CD4-positive, alpha-beta T cell treated with Interleukin-17A for 4 hours (primary cell): Measurements from ENCODE around the gene WDR1.

Source experiments
- DNase-seq: peaks from one replicate; pipeline ENCODE4 v3.0.0-alpha.2; 2020; ENCODE audit warnings: mixed read lengths

The WDR1 gene

DNA sequence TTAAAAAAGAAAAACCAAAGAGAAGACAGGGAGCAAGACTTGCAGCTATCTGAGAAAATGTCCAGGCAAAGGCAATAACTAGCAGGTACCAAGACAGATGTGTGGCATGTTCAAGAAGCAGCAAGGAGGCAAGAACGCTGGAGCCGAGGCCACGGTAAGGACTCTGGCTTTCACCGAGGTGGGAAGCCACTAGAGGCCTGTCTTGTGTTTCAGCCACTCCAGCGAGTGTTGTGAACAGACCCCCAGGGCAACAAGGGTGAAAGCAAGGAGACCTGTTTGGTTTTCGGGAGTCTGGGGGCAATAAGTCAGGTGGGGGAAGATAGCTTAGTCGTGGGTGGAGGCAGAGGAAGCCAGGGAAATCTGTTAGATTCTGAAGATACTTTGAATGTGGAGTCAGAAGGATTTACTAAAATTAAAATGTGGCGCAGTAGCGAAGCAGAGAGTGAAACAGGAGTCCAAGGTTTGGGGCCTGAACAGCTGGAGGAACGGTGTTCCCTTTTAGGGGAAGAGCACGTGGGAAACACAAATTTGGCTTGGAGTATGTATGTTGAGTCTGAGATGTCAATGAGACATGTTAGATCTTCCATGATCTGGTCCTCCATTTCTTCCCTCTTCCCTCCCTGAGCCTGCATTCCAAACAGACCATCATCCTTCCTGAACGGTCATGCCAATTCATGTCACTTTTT, 3.1 kb downstream of the WDR1 start:
- DNase-seq: no peak

DNA sequence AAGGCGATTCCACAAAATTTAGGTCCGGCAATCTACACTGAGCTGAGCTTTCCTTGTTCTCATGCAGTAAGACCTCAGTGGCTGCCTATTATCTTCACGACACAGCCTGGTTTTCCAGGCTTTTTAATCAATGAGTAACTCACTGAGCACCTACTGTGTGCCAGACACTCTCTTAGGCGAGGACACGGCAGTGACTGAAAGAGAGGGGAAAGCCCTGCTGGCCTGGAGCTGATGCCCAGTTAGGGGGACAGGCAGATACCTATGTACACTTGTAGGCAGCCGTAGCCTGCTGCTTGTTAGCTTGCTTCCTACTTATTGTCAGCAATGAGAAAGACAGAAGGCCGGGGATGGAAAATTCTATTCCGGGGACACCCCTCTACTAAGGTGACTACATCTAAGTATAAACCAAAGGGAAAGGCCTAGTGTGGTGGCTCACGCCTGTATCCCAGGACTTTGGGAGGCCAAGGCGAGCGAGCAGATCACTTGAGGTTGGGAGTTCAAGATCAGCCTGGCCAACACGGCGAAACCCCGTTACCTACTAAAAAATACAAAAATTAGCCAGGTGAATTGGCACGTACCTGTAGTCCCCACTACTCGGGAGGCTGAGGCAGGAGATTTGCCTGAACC, 3.8 kb downstream of the WDR1 start:
- DNase-seq: no peak

DNA sequence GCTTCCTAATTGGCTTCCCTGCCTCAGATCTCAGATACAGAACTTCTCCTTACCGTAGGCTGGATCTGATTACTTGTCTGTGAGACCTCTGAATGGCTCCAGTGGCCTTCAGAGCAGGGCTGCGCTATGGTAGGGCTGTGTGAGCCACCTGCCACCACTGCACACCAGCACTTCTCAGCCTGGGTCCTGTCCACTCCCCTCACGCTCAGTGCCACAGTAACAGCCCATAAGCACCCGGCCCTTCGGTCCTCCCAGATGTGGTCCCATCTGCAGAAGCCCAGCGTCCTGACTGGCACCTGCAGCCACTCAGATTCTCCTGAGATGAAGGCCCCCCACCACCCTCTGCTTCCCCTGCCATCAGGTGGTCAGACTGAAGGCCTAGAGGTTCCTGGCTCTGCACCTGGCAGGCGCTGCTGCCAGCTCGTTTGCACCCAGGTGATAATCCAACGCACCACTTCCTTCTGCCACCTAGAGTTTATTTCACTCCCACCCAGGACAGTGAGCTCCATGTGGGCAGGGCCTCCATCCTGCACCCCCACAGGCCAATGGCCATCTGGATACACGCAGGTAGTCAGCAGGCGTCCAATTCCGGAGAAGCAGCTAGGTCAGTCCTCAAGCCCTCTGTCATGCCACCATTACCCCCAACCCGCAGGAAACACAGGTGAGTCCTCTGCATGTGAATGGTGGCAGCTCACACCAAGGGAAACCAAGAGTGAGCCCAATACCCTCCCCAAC, 5.4 kb downstream of the WDR1 start:
- no peak for DNase-seq

DNA sequence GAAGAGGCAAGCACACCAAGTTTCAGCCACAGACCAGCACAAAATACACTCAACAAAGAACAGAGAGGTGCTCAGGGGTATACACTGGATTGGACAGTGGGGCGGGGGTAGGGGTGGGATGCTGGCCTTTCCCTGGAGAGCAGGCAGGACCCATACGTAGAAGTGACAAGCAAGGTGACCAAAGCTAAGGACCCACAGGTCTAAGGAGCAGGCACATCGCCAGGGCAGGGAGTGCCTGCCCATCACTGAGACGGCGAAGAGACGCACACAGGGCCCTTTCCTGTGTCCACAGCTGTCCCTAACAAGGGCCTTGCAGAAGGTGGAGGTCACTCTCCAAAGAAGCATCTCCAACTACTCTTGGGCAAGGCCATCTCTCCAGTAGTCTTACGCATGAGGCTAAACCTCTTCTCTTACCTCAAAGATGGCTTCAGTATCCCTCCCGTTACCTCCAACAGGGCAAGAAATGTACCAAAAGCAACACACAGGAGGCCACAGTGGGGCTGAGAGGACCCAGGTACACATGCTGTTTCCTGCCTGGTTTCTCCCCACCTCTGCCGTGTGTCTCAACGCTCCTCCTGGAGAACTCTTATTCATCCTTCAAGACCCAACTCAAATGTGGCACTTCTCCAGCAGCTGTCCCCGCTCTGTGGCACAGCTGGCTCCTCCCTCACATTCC, 6.5 kb downstream of the WDR1 start:
- no peak for DNase-seq

DNA sequence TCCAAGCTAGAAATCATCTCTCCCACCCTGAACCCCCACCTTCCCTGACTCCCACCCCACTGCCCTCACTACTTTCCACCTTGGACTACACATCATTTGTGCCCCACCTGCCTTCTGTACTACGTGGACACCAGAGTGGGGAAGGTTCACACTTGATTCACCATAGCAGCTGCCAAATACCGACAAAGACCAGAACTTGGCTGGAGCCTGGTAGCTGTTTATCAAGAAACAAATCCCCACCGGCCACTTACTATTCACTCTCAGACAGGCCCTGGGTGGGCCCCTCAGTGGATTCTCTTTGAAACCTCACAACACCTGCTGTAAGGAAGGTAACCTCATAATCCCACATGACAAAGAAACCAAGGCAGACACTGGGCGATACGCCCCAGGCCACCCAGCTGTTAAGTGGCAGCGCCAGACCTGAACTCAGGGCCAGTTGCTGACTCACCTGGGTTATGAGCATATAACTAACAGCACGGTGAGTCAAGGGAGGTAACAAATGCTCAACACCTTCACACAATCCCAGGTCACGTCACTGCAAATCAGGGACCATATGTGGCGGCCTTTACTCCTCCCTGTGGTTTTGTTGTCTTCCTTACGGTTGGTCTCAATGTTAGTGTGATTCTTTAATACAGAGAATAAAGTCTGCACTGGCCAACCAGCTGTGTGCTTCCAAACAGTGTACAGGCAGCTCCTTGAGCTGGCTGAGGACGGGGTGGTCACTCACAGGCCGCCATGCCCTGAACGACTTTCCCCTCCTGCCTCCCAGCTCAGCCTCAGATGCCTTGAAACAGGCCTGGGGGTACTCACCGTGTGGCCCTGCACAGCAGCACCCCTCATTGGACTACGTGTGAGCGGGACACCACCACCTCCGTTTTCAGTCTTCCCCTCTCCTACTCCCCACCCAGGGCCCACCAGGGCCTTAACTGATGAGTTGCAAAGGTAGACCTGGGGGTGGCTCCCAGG, 7.5 kb downstream of the WDR1 start:
- peak; percentile 74 for DNase-seq

DNA sequence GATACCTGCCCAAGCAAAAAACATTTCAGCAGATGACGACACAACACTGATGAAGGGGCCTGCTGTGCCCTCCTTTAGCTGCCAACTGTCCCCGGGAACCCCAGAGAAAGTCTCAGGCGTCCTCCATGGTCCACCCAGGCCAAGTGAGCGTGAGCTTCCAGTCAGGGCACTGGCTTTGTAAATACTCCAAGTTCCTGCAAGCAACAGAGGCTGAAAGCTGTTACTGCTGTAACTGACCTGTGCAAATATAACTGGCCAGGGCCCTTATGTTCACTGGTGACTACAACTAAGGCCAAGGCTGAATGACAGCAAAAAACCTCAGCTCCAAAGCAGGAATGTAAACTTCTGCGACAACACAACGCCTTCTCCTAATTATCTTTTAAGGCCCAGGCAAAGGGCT, 8.2 kb downstream of the WDR1 start:
- no peak for DNase-seq

DNA sequence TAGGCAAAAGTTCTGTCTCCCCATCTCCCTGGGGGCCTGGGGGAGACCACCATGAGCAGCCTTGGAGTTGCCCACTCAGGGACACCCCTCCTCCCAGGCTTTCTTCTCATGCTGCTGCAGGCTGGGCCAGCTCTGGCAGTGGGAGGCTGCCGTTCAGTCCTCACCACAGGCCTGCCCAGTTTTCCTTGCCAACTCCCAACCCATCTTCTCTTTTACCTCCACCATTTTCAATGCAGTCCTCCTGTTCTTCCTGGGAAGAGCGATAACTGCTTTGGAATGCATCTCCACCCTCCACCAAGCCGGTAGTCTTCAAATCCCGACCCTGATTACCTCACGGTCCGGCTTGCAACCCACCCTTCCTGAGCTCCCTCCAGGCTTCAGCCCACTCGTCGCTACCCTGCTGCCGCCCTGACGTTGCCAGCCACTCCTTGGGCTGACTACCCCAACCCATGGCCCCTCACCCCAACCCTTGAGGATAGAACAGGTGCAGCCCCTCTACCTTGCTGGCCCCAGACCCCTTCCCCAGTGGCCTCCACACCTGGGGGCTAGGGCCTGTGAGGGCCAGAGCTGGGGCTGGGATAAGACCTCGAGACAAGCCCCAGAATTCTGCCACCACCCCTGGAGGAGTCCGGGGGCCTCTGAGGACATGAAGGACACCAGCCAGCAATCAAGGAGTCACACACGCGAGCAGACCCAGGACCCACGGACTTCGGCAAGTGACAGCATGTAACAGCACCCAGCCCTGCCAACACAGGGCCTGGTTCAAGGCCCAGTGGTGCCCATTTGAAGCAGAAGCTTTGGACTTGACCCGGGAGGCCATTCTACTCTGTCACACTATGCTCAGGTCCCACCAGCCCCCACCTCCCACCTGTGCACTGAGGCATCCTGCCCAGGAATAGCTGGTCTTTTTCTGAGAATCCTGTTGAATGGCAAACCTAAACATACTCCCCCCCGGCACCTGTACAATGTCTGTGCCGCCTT, 9.2 kb downstream of the WDR1 start:
- no peak for DNase-seq

DNA sequence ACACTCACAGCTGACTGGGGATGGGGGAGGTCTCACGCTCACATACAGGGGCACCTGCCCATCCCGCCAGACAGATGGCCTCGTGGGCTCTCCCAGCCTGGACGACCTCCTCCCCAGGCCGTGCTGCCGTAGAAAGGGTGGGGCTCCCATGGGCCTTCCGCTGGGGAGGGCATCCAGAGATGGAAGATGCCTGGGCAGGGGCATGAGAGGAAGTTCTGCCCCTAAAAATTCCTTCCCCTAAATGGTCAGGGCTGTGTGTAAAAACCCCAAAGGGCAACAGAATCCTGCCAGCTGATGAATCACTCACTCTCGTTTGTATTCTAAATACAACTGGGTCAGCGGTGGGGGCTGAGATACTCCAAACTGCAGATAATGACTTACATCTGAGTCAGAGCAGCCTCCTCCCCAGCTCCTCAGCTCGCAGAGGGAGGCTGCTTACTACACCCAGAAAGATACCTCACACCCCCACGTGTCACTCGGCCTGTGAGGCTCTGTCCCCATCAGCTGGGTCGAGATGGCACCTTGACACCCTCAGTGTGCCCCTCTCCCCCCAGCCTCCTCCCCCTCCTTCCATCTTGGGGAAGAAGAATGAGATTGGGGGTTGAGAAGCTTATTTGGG, 10.1 kb downstream of the WDR1 start:
- DNase-seq: peak; percentile 83

DNA sequence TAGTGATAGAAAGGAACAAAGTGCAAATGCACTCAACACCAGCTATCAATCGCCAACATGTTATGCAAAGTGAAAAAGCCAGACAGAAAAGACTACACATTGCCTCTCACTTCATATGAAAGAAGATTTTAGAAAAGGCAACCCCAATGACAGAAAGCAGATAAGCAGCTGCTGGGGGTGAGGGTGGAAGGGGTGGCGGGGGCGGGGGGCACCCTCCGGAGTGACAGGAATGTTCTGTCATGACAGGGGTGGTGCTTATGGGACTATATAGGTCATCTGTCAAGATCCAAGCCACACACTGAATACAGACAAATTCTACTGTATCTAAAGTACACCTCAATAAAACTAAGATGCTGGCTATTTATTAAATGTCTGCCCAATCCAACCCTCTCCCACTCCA, 10.7 kb downstream of the WDR1 start:
- no peak for DNase-seq

DNA sequence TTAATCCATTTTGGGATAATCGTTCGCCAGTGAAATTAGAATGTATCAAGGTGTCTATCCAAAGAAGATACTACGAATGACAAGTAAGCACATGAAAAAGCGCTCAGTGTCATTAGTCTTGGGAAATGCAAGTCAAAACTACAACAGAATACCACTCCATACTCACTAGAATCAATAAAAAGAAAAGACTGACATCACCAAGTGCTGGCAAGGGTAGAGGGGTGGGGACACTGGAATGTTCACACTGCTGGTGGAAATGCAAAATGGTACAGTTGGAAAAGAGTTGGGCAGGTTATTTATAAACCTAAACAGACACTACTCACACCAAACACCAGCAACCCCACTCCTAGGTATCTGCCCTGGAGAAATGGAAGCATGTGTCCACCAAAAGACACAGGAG, 11.2 kb downstream of the WDR1 start:
- DNase-seq: no peak

DNA sequence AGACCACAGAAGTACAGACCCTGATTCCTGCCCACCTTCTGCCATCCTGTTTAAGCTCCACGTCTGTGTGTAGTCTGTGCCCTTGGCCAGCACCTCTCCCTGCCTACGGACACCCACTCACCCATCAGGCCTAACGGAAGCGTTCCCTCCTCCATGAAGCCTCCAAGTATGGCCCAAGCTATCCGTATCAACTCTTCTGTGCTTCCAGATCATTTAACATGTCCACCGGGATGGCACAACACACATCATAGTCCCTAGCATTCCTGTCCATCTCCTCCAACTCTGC, 11.7 kb downstream of the WDR1 start:
- DNase-seq: no peak

DNA sequence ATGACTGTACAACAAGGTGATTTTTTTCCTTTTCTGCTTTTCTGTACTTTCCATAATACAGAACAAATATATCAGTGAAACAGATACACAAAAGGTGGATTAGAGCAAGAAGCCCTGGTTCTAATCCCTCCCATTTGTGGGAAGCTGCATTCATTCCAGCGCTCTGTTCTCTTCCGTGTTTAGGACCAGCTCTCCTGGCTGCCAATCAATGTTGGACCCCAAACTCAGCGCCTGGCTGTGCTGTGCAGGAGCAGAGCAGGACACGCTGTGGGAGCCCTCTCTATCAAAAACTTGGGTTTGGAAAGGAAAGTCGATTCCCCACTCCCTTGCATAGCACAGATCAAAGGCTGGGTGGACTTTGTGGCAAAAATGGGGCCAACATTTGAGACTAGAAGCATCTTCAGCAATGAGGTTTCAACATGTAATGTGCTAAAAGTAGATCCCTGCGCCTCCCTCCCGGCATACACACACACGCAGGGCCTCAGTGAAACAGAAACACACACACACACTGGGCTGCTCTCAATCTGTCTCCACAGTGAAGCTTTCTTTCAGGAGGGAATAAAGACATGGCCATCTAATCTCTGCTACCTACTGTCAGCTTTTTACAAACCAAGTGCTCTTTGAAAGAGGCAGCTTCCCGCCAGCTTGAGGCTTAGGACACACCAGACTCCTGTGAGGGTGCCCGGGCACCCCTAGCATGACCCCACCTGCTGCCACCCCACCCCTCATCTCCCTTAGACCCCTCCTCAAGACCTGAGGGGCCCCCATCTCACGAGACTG, 12.2 kb downstream of the WDR1 start:
- no peak for DNase-seq

DNA sequence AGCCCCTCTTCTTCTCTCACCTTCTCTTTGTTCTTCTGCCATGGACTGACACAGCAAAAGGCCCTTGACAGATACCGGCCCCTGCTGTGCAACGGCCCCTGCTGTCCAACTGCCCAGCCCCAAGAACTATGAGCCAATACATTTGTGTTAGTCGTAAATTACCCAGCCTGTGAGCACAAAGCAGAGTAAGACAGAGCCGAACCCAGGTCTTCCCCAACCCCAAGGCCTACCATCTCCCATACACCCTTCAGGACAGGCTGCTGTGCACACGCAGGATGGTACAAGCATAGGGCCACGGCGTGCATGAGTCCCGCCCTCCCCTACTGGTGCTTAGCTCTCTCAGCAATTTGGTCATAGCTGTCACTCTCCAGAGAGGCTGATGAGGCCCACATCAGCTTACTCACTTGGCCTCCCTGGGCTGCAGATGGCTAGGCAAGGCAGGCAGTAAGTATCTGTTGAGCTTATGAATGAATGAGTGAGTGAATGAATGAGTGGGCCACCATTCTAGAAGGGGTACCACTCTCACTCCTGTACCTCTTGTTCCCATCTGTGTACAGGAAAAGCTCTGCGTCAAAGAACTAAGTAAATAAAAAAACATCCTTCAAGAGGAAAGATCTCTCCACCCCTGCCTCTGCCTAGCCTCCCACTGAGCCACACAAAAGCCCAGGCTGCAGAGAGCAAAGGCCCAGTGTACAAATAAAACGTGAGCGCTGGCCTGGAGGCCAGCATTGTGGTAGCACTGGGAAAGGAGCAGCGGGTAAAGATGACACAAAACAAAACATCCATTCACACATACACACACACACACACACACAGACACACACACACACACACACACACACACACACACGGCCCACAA, 13.9 kb downstream of the WDR1 start:
- DNase-seq: no peak

DNA sequence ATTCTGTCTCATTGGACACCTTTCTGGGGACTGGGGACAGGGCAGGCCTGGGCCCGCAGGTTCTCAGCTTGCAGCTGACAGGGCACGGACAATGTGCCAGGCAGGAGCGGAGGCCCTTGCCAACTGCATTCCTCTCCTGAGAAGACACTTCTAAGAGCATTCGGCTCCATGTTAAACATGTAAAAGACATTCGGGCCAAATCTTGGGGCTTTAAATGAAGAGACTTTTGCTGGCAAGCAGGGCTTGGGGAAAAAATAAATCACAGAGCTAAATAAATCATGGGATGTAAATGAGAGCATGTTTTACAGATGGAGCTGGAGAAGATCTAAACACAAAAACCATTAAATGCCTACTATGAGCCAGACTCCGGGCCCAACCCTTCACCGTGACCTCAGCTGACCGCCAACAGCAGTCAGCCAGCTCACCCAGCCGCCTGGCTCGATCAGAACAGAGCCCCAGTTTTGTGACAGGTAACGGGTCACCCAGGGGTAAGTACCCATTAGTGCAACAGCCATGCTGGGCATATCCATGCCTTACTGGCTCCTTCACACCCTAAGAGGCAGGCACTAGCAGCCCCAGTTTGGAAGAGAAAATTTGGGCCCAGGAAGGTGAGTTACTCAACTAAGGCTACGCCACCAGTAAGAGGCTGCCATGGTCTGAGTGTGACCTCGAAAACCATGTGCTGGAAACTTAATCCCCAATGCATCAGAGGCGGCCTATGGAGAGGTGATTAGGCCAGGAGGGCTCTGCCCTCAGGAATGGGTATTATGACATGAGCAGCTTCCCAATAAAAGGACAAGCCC, 14.7 kb downstream of the WDR1 start:
- no peak for DNase-seq

DNA sequence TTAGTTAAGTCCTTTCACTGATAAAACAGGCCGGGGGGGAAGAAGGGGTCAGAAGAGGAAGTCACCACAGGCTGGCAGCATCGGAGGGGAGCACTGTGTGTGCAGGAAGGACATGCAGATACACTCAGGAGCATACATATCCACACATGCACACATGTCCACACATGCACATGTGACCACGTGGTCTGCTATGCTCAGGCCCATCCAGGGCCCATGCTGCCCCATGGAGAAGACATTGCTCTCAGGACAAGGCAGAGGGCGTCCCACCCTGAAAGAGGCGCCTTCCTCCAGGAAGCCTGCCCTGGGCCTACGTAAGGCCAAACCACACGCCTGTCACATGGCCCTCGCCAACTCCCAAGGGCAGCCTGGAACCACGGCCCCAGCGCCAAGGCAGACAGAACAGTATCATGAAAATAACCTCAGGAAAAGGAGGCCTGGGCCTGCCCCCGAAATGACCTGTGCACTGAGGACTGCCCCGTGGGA, 15.8 kb downstream of the WDR1 start:
- peak; percentile 44 for DNase-seq

DNA sequence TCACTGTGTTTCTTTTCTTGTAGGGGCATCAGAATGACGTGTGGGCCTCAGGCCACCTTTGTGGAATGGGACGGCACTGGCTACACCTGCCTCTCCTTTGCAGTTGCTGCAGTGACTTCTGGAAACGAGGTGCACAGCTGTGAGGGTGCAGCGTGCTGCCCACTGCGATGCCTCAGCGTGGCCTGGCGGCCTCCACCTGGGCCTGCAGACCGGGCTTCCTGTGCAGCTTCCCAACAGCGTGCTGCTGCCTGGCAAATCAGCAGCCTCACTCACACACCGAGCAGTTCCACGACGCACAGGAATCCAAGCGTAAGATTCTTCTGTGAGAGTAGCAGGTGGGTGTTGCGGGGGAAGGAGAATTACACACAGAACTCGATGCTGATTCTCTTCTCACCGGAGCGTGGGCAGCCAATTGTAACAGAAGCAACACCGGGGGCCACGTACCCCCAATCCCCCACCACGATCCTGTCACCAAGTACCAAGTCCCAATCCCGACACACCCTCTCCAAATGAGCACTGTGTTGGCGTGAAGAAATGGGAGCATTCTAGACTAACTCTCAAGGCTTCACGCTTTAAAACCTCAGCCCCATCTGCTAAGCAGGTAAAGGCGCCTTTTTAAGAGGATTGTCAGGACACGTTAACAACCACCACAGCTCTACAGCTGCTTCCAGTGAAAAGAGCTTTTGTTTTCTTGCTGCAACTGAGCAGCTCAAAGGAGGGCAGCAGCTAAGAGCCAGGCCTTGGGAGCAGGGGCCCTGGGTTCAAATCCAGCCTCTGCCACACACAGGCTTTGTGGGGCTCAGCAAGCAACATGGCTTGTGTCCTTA, 16.9 kb downstream of the WDR1 start:
- DNase-seq: peak; percentile 55

DNA sequence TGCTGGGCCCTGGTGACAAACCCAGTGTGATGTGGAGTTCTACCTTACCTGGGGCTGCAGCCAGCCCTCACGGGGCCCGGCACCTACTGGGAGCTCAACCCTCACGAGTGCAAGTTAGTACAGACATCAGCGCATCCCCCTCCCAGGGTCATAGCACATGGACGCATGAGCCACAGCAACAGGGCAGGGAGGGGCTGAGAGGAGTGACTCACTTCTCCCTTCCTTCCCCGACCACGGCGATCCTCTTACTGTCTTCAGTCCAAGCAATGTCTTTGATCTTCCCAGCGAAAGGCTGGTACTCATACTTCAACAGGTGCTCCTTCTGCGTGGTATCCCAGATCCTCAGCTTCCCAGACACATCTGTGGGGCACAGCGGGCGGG, 17.8 kb downstream of the WDR1 start:
- DNase-seq: peak; percentile 70
